Endothelial cell of umbilical vein (primary cell): Measurements from ENCODE around the gene USP12. TPM values are rescaled to one million over a fixed set of nuclear protein-coding genes. Genes with fewer than 3 reads are reported as not detected.

Experiments used
- BruUV-seq: library from RNA; stranded (reverse); fragments of 400-500 nt; replicated peaks from 2 replicates; lab custom pipeline; 2021; lab: Mats Ljungman, UMichigan
- CTCF ChIA-PET: fragments of 300-600, 350-600 bp; sonication (Branson Sonifier 250); formaldehyde crosslinking; loops from one replicate; lab custom pipeline; 2021; ENCODE audit warnings: antibody characterized with exemption, inconsistent platforms; lab: Charles Lee
- POLR2A ChIA-PET: fragments of 300-600, 350-600 bp; sonication (Branson Sonifier 250); formaldehyde crosslinking; loops from one replicate; lab custom pipeline; 2021; ENCODE audit warnings: antibody characterized with exemption, inconsistent platforms; lab: Charles Lee
- DNase-seq: peaks from one replicate; pipeline ENCODE4 v3.0.0-alpha.2; 2011; ENCODE audit warnings: low read depth, low spot score
- FAIRE-seq: peaks from 2 replicates; lab custom pipeline; 2011; peaks lifted over from hg19 to GRCh38; lab: Jason Lieb, UNC
- H2AFZ ChIP-seq: 2 replicates; pipeline ENCODE4 v1.6.0; 2012; ENCODE audit warnings: low read depth, low read length, control low read depth, inconsistent platforms
- H3K27ac ChIP-seq: 2 replicates; pipeline ENCODE4 v1.5.1; 2011; ENCODE audit warnings: low read depth, mild to moderate bottlenecking, control low read depth, low read length, moderate library complexity; ENCODE audit not compliant: insufficient read depth
- H3K27me3 ChIP-seq, 2 experiments: 2 replicates each; pipeline versions ENCODE4 v1.6.0 to v1.6.1; 2011; ENCODE audit warnings: low read length in 2 of 2, mixed read lengths in 1 of 2; ENCODE audit not compliant: control insufficient read depth in 2 of 2, insufficient read depth in 2 of 2
- H3K36me3 ChIP-seq, 2 experiments: 2 replicates in 1 of 2; 3 replicates in 1 of 2; pipeline ENCODE4 v1.5.1; 2011; ENCODE audit warnings: low read length in 2 of 2, mild to moderate bottlenecking in 1 of 2, moderate library complexity in 1 of 2; ENCODE audit not compliant: control insufficient read depth in 2 of 2, insufficient read depth in 2 of 2; ENCODE audit errors: extremely low read depth in 1 of 2
- H3K4me1 ChIP-seq: 3 replicates; pipeline ENCODE4 v1.5.1; 2011; ENCODE audit warnings: mild to moderate bottlenecking, low read length; ENCODE audit not compliant: control insufficient read depth, insufficient read depth; ENCODE audit errors: extremely low read depth
- H3K4me2 ChIP-seq: 2 replicates; pipeline ENCODE4 v1.6.1; 2011; ENCODE audit warnings: low read length, control low read depth, mixed read lengths; ENCODE audit not compliant: insufficient read depth
- H3K4me3 ChIP-seq, 3 experiments: fragments of 200-600 bp in 1 of 3; sonication (generic), shearing (Covaris generic) in 1 of 3; replicated peaks in 1 of 3; 2 replicates each; pipeline ENCODE4 v1.5.1; 2011 to 2016; ENCODE audit warnings: control low read depth in 3 of 3, low read length in 3 of 3, mild to moderate bottlenecking in 2 of 3, inconsistent platforms in 1 of 3, low read depth in 1 of 3, moderate library complexity in 1 of 3; ENCODE audit not compliant: insufficient read depth in 1 of 3
- H3K79me2 ChIP-seq: 2 replicates; pipeline ENCODE4 v1.6.0; 2012; ENCODE audit warnings: low read length, inconsistent platforms; ENCODE audit not compliant: control insufficient read depth, insufficient read depth
- H3K9ac ChIP-seq: replicated peaks from 2 replicates; pipeline ENCODE3; 2011; ENCODE audit warnings: low read length, control low read depth; ENCODE audit not compliant: insufficient read depth; ENCODE audit errors: extremely low read depth
- H3K9me1 ChIP-seq: replicated peaks from 3 replicates; pipeline ENCODE4 v1.6.0; 2011; ENCODE audit warnings: mild to moderate bottlenecking, low read length; ENCODE audit not compliant: control insufficient read depth, insufficient read depth; ENCODE audit errors: extremely low read depth
- H3K9me3 ChIP-seq: replicated peaks from 2 replicates; pipeline ENCODE4 v1.5.1; 2012; ENCODE audit warnings: low read length, inconsistent platforms; ENCODE audit not compliant: control insufficient read depth, insufficient read depth
- H4K20me1 ChIP-seq: replicated peaks from 2 replicates; pipeline ENCODE3; 2011; ENCODE audit warnings: mild to moderate bottlenecking, low read length; ENCODE audit not compliant: control insufficient read depth, insufficient read depth; ENCODE audit errors: extremely low read depth
- CTCF ChIP-seq, 2 donors: IDR thresholded peaks; 1 replicate in 1 of 2; 2 replicates in 1 of 2; pipeline ENCODE4 v1.5.1; 2011; ENCODE audit warnings: low read length in 2 of 2, mild to moderate bottlenecking in 2 of 2, moderate library complexity in 2 of 2, control low read depth in 1 of 2, inconsistent platforms in 1 of 2, low read depth in 1 of 2; ENCODE audit not compliant: insufficient read depth in 1 of 2; ENCODE audit errors: extremely low read depth in 1 of 2
- EZH2 ChIP-seq: IDR thresholded peaks from 2 replicates; pipeline ENCODE4 v1.6.1; 2012; ENCODE audit warnings: borderline replicate concordance, low read depth, mild to moderate bottlenecking, moderate library complexity, low read length, inconsistent platforms; ENCODE audit not compliant: severe bottlenecking
- FOS ChIP-seq: IDR thresholded peaks from 2 replicates; pipeline ENCODE4 v1.6.1; 2011; ENCODE audit warnings: mild to moderate bottlenecking, low read length, moderate library complexity, borderline replicate concordance; ENCODE audit not compliant: insufficient read depth
- GATA2 ChIP-seq: IDR thresholded peaks from 2 replicates; pipeline ENCODE4 v1.7.0; 2011; ENCODE audit warnings: low read depth, mild to moderate bottlenecking, moderate library complexity, mixed read lengths, low read length; ENCODE audit not compliant: insufficient read length, insufficient read depth
- JUN ChIP-seq: IDR thresholded peaks from 2 replicates; pipeline ENCODE4 v1.6.1; 2011; ENCODE audit warnings: borderline replicate concordance, low read depth; ENCODE audit not compliant: insufficient read length, insufficient read depth
- MAX ChIP-seq: IDR thresholded peaks from 2 replicates; pipeline ENCODE4 v1.6.1; 2011; ENCODE audit not compliant: insufficient read depth, insufficient read length
- MYC ChIP-seq: IDR thresholded peaks from one replicate; pipeline ENCODE4 v1.6.1; 2011; ENCODE audit warnings: mild to moderate bottlenecking, low read depth, low read length
- POLR2A ChIP-seq: IDR thresholded peaks from 2 replicates; pipeline ENCODE4 v1.6.1; 2012; ENCODE audit warnings: low read depth, mild to moderate bottlenecking, control low read depth, low read length
- POLR2AphosphoS5 ChIP-seq: IDR thresholded peaks from 2 replicates; pipeline ENCODE4 v1.6.1; 2012; ENCODE audit warnings: low read depth, mild to moderate bottlenecking, control low read depth, low read length, moderate library complexity; ENCODE audit not compliant: insufficient read depth
- dilution Hi-C: fragments of 300-500 bp; cut with MboI; formaldehyde crosslinking; loops from one replicate; pipeline ENCODE4 v1.15.0; 2019; ENCODE audit warnings: low sequenced_read_pairs; ENCODE audit not compliant: extremely low pct_ligation_motif_present
- intact Hi-C: fragments of 100-400 bp; cut with micrococcal nuclease; formaldehyde crosslinking; loops from one replicate; pipeline ENCODE4 v1.10.0; 2022
- polyA plus RNA-seq, 4 experiments: library from polyadenylated mRNA; depleted of rRNA in 3 of 4; stranded (reverse) in 3 of 4; unstranded in 1 of 4; fragments of >200 nt; gene quantifications; 2 replicates each; pipeline versions ENCODE4 v1.2.1 to v1.2.3, GENCODE V29; 2011 to 2012; ENCODE audit warnings: missing spikeins in 1 of 4
- total RNA-seq: library from RNA; stranded (reverse); gene quantifications from 2 replicates; pipeline ENCODE4 v1.2.3, GENCODE V29; 2021

The USP12 gene
- total and polyA plus RNA-seq, 2 donors (not counting 3 experiments of a cell fraction or from before 2014, with no cell fraction given) = 6.2 to 33.4 TPM

GRCh38 chr13:27024074-27024461 is 147.5 kb downstream of the USP12 start:
- no peak overlapping the region for H3K4me3 ChIP-seq
- TF ChIP-seq GATA2 (no peak), EZH2 (no peak)
- no peak for FAIRE-seq
- H3K9ac ChIP-seq = no peak overlapping the region
- H3K9me1 ChIP-seq = no peaks in the 10 kb centered on the region
- no TSS peak for BruUV-seq
- no peak overlapping the region for H3K4me2 ChIP-seq
- H3K9me3 ChIP-seq = no peaks in the 10 kb centered on the region
- H3K36me3 ChIP-seq = no peaks in the 10 kb centered on the region
- no peaks in the 10 kb centered on the region for H3K4me1 ChIP-seq
- H2AFZ ChIP-seq = no peak overlapping the region
- CTCF ChIA-PET = interaction anchor here (1.0 kb wide), 1 partner anchor 11 kb away, joined by 4 read pairs; no protein-coding TSS in a partner anchor
- dilution Hi-C loops (no loop called here), intact Hi-C loops (no loop called here)
- H3K27ac ChIP-seq = no peak overlapping the region
- H4K20me1 ChIP-seq = no peaks in the 10 kb centered on the region
- H3K27me3 ChIP-seq = peaks cover 10 to 26% of the 10 kb centered on the region in 2 experiments
- no peak for DNase-seq
- POLR2A ChIA-PET = no interaction called here
- no peaks in the 10 kb centered on the region for H3K79me2 ChIP-seq

- ChIA-PET POLR2A (no interaction called here), CTCF (interaction anchor here (1.0 kb wide), 2 partner anchors 10 to 12 kb away, joined by 4 read pairs; no protein-coding TSS in a partner anchor)
- H3K9me1 ChIP-seq = no peaks in the 10 kb centered on the region
- no peak for TF ChIP-seq MAX
- no peak for TF ChIP-seq POLR2AphosphoS5
- no peak for TF ChIP-seq CTCF (IDR thresholded peaks at IDR 0.05; ENCODE audit: extremely low read depth in 1 of 2, insufficient read depth in 1 of 2, low read depth in 1 of 2, low read length in 2 of 2)
- no peak for TF ChIP-seq POLR2A
- TF ChIP-seq JUN = no peak
- TF ChIP-seq MYC = no peak
- no peak for TF ChIP-seq GATA2
- no peak for TF ChIP-seq FOS
- no peak for TF ChIP-seq EZH2
- no peaks in the 10 kb centered on the region for H3K79me2 ChIP-seq
- no peak overlapping the region for H2AFZ ChIP-seq
- BruUV-seq = no TSS peak
- no peaks in the 10 kb centered on the region for H4K20me1 ChIP-seq
- no peak overlapping the region for H3K4me3 ChIP-seq
- FAIRE-seq = no peak
- no peaks in the 10 kb centered on the region for H3K36me3 ChIP-seq
- no peak for DNase-seq
- H3K9me3 ChIP-seq = no peaks in the 10 kb centered on the region
- dilution Hi-C loops = no loop called here
- H3K4me2 ChIP-seq = no peak overlapping the region
- peaks cover 7 to 24% of the 10 kb centered on the region in 2 experiments for H3K27me3 ChIP-seq
- H3K4me1 ChIP-seq = no peaks in the 10 kb centered on the region
- intact Hi-C loops = no loop called here
- no peak overlapping the region for H3K27ac ChIP-seq
- no peak overlapping the region for H3K9ac ChIP-seq
Observed at GRCh38 chr13:27023385-27024073, 148.1 kb downstream of the USP12 start.
